Central memory CD8-positive, alpha-beta T cell (primary cell): ENCODE measurements around the gene PPP6R3.
"Not testable (repeated sequence)": the region's sequence is repeated elsewhere in the genome, so short reads cannot be mapped to it uniquely, and the experiment has no call there.

Experiments
- ATAC-seq: fragments of 150-1000 bp; cut with Tn5 transposase; replicated peaks from 2 replicates; pipeline ENCODE4 v1.10.0; 2022; ENCODE audit warnings: mild to moderate bottlenecking, moderate FRiP score, moderate number of reproducible peaks; ENCODE audit not compliant: poor library complexity, severe bottlenecking; ENCODE audit errors: extremely low read depth
- DNase-seq, 2 donors: peaks; one replicate each; pipeline ENCODE4 v3.0.0; 2021; ENCODE audit warnings: low spot score in 2 of 2
- H3K27ac Mint-ChIP-seq: one replicate; pipeline ENCODE4 v1.8.0; 2022; ENCODE audit warnings: low read depth, mild to moderate bottlenecking, moderate library complexity, mixed read lengths
- H3K27me3 Mint-ChIP-seq: one replicate; pipeline ENCODE4 v1.8.0; 2022; ENCODE audit warnings: mixed read lengths
- H3K36me3 Mint-ChIP-seq: one replicate; pipeline ENCODE4 v1.8.0; 2022; ENCODE audit warnings: mild to moderate bottlenecking, moderate library complexity, mixed read lengths; ENCODE audit not compliant: insufficient read depth
- H3K4me1 Mint-ChIP-seq: one replicate; pipeline ENCODE4 v1.8.0; 2022; ENCODE audit warnings: mixed read lengths
- H3K4me3 Mint-ChIP-seq: one replicate; pipeline ENCODE4 v1.8.0; 2022; ENCODE audit warnings: mild to moderate bottlenecking, moderate library complexity, mixed read lengths
- H3K9me3 Mint-ChIP-seq: one replicate; pipeline ENCODE4 v1.8.0; 2022; ENCODE audit warnings: mixed read lengths

Gene PPP6R3

DNA sequence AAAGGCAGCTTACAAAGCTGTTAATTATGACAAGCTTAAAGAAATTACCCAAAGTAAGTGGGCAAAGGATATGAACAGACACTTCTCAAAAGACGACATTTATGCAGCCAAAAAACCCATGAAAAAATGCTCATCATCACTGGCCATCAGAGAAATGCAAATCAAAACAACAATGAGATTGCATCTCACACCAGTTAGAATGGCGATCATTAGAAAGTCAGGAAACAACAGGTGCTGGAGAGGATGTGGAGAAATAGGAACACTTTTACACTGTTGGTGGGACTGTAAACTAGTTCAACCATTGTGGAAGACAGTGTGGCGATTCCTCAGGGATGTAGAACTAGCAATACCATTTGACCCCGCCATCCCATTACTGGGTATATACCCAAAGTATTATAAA lies 164.5 kb downstream of the PPP6R3 start:
- not testable (repeated sequence) for H3K36me3 Mint-ChIP-seq, H3K27ac Mint-ChIP-seq, H3K4me3 Mint-ChIP-seq, H3K4me1 Mint-ChIP-seq, ATAC-seq, DNase-seq, H3K9me3 Mint-ChIP-seq
- peaks cover 20% of the 10 kb centered on the region for H3K27me3 Mint-ChIP-seq

DNA sequence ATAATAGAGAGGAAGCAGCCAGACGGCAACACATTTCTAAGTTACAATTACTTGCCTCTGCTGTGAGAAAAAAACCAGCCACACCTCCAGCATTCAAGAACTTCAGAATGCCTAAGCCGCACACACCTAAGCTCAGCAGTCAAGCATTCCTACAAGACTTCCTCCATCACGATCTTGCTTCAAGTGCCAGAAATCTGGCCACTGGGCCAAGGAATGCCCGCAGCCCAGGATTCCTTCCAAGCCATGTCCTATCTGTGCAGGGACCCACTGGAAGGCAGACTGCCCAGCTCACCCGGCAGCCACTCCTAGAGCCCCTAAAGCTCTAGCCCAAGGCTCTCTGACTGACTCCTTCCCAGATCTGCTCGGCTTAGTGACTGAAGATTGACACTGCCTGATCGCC lies 165.7 kb downstream of the PPP6R3 start:
- not testable (repeated sequence) for H3K4me1 Mint-ChIP-seq, ATAC-seq, H3K36me3 Mint-ChIP-seq, H3K9me3 Mint-ChIP-seq, H3K4me3 Mint-ChIP-seq, H3K27ac Mint-ChIP-seq, DNase-seq
- peaks cover 20% of the 10 kb centered on the region for H3K27me3 Mint-ChIP-seq

DNA sequence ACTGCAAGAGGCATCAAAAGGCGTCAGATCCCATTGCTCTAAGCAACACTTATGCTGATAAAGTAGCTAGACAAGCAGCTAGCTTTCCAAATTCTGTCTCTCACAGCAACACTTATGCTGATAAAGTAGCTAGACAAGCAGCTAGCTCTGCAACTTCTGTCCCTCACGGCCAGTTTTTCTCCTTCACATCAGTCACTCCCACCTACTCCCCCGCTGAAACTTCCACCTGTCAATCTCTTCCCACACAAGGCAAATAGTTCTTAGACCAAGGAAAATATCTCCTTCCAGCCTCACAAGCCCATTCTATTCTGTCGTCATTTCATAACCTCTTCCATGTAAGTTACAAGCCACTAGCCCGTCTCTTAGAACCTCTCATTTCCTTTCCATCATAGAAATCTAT lies 168.3 kb downstream of the PPP6R3 start:
- H3K9me3 Mint-ChIP-seq, H3K27me3 Mint-ChIP-seq, DNase-seq, H3K4me3 Mint-ChIP-seq, H3K4me1 Mint-ChIP-seq, H3K27ac Mint-ChIP-seq, ATAC-seq, H3K36me3 Mint-ChIP-seq: not testable (repeated sequence)

DNA sequence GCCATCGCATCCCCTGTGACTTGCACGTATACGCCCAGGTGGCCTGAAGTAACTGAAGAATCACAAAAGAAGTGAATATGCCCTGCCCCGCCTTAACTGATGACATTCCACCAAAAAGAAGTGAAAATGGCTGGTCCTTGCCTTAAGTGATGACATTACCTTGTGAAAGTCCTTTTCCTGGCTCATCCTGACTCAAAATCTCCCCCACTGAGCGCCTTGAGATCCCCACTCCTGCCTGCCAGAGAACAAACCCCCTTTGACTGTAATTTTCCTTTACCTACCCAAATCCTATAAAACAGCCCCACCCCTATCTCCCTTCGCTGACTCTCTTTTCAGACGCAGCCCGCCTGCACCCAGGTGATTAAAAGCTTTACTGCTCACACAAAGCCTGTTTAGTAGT lies 171.8 kb downstream of the PPP6R3 start:
- H3K36me3 Mint-ChIP-seq, H3K27ac Mint-ChIP-seq, DNase-seq, H3K9me3 Mint-ChIP-seq, H3K4me1 Mint-ChIP-seq, H3K4me3 Mint-ChIP-seq, ATAC-seq: not testable (repeated sequence)
- peaks cover 35% of the 10 kb centered on the region for H3K27me3 Mint-ChIP-seq

DNA sequence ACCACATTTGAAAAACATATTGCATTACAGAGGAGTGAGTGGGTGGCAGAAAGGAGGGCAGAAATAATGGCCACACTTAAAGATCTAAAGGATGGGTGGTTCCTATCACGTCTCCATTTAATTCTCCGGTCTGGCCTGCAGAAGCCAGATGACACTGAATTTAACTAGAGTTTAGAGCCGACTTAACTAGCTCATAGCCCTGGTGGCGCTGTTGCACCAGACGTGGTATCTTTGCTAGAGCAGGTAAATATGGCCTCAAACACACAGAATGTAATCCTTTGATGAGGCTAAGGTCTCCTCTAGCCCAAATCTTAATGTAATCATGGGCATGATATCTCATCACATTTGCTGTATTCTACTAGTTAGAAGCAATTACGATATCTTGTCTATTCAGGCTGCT lies 172.2 kb downstream of the PPP6R3 start:
- DNase-seq (no peak), ATAC-seq (no peak)
- H3K4me3 Mint-ChIP-seq = no peak overlapping the region
- no peak overlapping the region for H3K27ac Mint-ChIP-seq
- H3K9me3 Mint-ChIP-seq = no peaks in the 10 kb centered on the region
- peaks cover 39% of the 10 kb centered on the region for H3K27me3 Mint-ChIP-seq
- no peaks in the 10 kb centered on the region for H3K36me3 Mint-ChIP-seq
- no peaks in the 10 kb centered on the region for H3K4me1 Mint-ChIP-seq

DNA sequence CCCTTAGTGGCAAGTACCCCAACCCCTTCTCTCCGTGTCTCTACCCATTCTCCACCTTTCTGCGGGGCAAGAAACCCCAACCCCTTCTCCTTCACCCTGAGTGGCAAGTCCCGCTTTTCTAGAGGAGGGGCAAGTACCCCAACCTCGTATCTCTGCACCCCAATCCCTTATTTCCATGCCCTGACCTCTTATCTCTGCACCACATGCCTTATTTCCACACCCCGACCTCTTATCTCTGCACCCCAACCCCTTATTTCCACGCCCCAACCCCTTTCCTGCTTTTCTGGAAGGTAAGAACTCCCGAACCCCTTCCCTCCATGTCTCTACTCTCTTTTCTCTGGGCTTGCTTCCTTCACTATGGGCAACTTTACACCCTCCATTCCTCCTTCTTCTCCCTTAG lies 174.1 kb downstream of the PPP6R3 start:
- not testable (repeated sequence) for ATAC-seq, H3K9me3 Mint-ChIP-seq, H3K27ac Mint-ChIP-seq, DNase-seq, H3K4me3 Mint-ChIP-seq, H3K4me1 Mint-ChIP-seq, H3K36me3 Mint-ChIP-seq
- H3K27me3 Mint-ChIP-seq = peaks cover 53% of the 10 kb centered on the region

DNA sequence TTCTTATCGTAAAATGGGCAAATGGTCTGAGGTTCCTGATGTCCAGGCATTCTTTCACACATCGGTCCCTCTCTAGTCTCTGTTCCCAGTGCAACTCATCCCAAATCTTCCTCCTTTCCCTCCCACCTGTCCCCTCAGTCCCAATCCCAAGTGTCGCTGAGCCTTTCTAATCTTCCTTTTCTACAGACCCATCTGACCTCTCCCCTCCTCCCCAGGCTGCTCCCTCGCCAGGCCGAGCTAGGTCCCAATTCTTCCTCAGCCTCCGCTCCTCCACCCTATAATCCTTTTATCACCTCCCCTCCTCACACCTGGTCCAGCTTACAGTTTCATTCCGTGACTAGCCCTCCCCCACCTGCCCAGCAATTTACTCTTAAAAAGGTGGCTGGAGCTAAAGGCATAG lies 174.6 kb downstream of the PPP6R3 start:
- not testable (repeated sequence) for H3K36me3 Mint-ChIP-seq, H3K4me3 Mint-ChIP-seq, ATAC-seq, H3K9me3 Mint-ChIP-seq, DNase-seq, H3K27ac Mint-ChIP-seq, H3K4me1 Mint-ChIP-seq
- H3K27me3 Mint-ChIP-seq = peaks cover 57% of the 10 kb centered on the region

DNA sequence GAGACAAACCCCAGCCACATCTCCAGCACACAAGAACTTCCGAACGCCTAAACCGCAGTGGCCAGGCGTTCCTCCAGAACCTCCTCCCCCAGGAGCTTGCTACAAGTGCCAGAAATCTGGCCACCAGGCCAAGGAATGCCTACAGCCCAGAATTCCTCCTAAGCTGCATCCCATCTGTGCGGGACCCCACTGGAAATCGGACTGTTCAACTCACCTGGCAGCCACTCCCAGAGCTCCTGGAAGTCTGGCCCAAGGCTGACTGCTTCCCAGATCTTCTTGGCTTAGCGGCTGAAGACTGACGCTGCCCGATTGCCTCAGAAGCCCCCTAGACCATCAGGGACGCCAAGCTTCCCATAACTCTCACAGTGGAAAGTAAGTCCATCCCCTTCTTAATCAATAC lies 175.3 kb downstream of the PPP6R3 start:
- not testable (repeated sequence) for DNase-seq, H3K9me3 Mint-ChIP-seq, ATAC-seq, H3K27ac Mint-ChIP-seq, H3K4me1 Mint-ChIP-seq, H3K4me3 Mint-ChIP-seq, H3K36me3 Mint-ChIP-seq
- peaks cover 63% of the 10 kb centered on the region for H3K27me3 Mint-ChIP-seq

DNA sequence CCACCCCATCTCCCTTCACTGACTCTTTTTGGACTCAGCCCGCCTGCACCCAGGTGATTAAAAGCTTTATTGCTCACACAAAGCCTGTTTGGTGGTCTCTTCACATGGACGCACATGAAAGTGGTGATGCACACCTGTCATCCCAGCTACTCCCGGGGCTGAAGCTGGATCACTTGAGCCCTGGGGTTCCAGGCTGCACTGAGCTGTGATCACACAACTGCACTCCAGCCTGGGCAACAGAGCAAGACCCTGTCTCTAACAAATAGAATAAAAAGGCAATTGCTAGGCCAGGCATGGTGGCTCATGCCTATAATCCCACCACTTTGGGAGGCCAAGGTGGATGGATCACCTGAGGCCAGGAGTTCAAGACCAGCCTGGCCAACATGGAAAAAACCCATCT lies 178.8 kb downstream of the PPP6R3 start:
- not testable (repeated sequence) for H3K27ac Mint-ChIP-seq, H3K9me3 Mint-ChIP-seq, H3K4me3 Mint-ChIP-seq, H3K36me3 Mint-ChIP-seq, H3K4me1 Mint-ChIP-seq, DNase-seq, ATAC-seq
- peaks cover 58% of the 10 kb centered on the region for H3K27me3 Mint-ChIP-seq

DNA sequence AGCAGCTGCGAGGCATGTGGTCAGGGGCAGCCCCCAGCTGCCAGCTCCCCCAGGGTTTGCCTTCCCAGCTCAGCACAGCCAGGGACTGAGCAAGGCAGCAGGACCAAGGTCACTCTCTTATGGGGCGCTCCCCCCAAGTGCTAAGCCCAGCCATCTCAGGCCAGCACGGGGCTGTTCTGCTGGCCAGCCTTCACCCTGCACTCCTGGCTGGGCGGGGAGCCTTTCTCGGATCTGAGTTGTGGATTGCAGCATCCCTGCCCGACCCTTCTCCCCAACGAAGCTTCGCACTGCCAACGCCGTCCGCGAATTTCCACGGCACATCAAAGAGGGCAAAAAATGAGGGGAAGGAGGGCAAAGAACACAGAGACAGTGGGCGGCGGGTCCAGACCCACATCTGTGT lies 181.3 kb downstream of the PPP6R3 start:
- Mint-ChIP-seq H3K4me3 (no peak overlapping the region), H3K4me1 (no peaks in the 10 kb centered on the region), H3K36me3 (no peaks in the 10 kb centered on the region), H3K9me3 (peaks cover 12% of the 10 kb centered on the region), H3K27ac (no peak overlapping the region), H3K27me3 (peaks cover 32% of the 10 kb centered on the region)
- ATAC-seq (no peak), DNase-seq (no peak)

DNA sequence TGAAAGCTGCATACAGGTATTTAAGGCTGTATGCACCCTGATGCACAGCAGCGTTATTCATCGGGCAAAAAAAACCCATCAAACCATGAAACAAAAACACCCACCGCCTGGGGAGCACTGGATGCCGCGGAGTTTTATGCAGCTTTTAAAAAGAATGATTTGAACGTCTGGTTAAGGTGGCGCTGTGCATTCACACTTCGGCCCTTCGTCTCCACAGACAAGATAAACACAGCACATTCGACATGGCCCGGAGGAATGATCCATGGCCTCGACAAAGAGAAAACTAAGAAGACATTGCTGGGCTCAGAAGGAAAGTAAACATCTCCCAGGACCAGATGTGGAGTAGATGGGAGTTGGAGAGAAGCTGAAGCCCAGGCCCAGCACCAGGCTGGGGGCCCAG lies 183.0 kb downstream of the PPP6R3 start:
- no peak for DNase-seq
- Mint-ChIP-seq H3K4me1 (no peaks in the 10 kb centered on the region), H3K4me3 (no peak overlapping the region), H3K27ac (no peak overlapping the region), H3K36me3 (no peaks in the 10 kb centered on the region), H3K9me3 (peaks cover 19% of the 10 kb centered on the region), H3K27me3 (peaks cover 15% of the 10 kb centered on the region)
- ATAC-seq = no peak

DNA sequence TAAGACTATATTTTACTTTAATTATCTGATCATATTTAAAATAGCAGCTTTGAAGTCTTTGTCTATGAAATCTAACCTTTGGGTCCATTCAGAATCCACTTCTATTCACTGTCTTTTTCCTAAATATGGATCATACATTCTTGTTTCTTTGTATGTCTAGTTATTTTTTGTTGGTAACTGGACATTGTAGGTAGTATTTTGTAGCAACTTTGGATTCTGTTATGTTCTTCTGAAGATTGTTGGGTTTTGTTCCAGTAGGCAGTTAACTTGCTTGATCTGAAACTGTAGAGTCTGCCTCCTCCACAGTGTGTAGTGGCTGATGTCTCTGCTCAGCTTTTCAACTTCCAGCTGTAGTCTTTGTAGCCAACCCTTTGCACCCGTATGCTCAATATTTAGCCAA lies 186.3 kb downstream of the PPP6R3 start:
- ATAC-seq = no peak
- Mint-ChIP-seq H3K27ac (no peak overlapping the region), H3K4me3 (no peak overlapping the region), H3K4me1 (no peaks in the 10 kb centered on the region), H3K9me3 (peaks cover 19% of the 10 kb centered on the region), H3K27me3 (peaks cover 2% of the 10 kb centered on the region), H3K36me3 (peaks cover 2% of the 10 kb centered on the region)
- no peak for DNase-seq

DNA sequence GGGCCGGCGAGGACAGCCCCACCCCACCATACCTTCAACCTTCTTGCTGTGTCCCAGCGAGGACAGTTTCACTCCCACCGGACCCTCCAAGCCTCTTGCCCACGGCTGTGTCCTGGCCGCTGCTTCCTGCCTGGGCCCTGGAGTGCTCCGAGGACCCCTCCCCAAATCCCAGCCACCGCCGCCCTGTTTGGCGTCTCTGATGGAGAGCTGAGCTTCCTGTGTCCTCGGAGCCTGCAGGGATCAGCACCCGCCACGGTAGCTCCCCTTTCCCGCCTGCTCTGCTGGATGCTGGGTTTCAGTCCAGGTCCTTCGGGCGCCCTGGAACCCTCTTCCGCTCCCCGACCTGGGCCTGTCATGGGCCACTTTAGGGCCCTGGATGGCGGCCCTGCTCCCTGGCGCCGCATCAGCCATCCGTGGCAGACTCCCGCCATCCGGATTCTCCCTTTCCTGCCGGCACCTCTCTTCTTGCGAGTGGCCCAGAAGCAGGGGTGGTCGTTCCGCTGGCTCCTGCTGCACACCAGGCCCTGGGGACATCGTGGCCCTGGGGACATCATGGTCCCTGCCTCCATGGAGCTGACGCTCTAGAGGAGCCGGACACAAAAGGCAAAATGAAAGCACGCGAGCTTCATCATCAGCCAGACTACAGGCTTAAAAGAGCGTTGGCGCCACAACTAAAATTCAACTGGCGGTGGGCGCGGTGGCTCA lies 189.5 kb downstream of the PPP6R3 start:
- no peak for ATAC-seq
- H3K4me1 Mint-ChIP-seq = no peaks in the 10 kb centered on the region
- H3K9me3 Mint-ChIP-seq = peaks cover 13% of the 10 kb centered on the region
- H3K27ac Mint-ChIP-seq = no peak overlapping the region
- H3K27me3 Mint-ChIP-seq = peaks cover 18% of the 10 kb centered on the region
- peaks cover 2% of the 10 kb centered on the region for H3K36me3 Mint-ChIP-seq
- no peak overlapping the region for H3K4me3 Mint-ChIP-seq
- DNase-seq = no peak
